ENCODE measurements around the gene THOC2. TPM values are rescaled to one million over a fixed set of nuclear protein-coding genes. Genes with fewer than 3 reads are reported as not detected.

Gene THOC2
- total and polyA plus RNA-seq, 3 donors from 2014 or later: 14.4 to 103 (median 80.5) TPM

DNA sequence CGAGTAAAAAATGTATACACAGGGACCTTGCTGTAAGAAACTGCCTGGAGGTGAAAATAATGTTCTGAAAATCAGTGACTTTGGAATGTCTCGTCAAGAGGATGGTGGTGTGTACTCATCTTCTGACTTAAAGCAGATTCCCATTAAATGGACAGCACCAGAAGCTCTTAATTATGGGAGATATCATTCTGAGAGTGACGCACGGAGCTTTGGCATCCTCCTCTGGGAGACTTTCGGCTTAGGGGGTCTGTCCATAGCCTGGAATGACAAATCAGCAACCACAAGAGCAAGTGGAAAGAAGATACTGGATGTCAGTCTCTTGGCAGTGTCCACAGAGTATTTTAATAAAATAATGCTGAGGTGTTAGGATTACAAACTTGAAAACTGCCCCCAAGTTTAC is 129.4 kb downstream of the THOC2 start:
- Histone ChIP-seq H3K4me3 (no peak overlapping the region), H3K36me3 (ENCODE audit: low read depth, missing control alignments) (no peaks in the 10 kb centered on the region), H3K4me1 (no peaks in the 10 kb centered on the region), H3K27ac (no peak overlapping the region), H3K9me3 (no peaks in the 10 kb centered on the region), H3K27me3 (no peaks in the 10 kb centered on the region)
- intact Hi-C loops (cut with DNase I; ENCODE audit: low total_unique reads): no loop called here
- no peak for DNase-seq
- TF ChIP-seq POLR2A (IDR thresholded peaks at IDR 0.05): no peak
- TF ChIP-seq, protein P1, sequence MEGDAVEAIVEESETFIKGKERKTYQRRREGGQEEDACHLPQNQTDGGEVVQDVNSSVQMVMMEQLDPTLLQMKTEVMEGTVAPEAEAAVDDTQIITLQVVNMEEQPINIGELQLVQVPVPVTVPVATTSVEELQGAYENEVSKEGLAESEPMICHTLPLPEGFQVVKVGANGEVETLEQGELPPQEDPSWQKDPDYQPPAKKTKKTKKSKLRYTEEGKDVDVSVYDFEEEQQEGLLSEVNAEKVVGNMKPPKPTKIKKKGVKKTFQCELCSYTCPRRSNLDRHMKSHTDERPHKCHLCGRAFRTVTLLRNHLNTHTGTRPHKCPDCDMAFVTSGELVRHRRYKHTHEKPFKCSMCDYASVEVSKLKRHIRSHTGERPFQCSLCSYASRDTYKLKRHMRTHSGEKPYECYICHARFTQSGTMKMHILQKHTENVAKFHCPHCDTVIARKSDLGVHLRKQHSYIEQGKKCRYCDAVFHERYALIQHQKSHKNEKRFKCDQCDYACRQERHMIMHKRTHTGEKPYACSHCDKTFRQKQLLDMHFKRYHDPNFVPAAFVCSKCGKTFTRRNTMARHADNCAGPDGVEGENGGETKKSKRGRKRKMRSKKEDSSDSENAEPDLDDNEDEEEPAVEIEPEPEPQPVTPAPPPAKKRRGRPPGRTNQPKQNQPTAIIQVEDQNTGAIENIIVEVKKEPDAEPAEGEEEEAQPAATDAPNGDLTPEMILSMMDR (IDR thresholded peaks at IDR 0.05): no peak
- WGBS, 2 donors: 91 to 95% methylated on average over 5 of the region's 5 CpGs

DNA sequence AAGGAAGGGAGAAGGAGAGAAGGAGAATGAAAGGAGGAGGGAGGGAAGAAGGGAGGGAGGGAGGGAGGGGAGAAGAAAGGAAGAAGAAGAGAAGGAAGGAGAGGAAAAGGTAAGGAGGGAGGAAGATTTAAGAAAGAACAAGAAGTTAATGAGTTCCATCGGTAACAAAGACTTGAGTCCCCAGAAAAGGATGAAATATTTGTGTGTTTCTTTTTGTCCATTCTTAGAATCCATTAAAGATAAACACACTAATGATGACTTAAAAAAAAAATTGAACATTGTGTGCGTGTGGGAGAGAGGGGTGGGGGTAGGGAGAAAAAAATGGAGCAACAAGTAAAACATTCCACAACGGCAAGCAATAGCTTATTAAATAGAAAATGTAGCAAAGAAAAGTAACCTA is 131.4 kb downstream of the THOC2 start:
- intact Hi-C loops (cut with DNase I; ENCODE audit: low total_unique reads): no loop called here
- no peaks in the 10 kb centered on the region for H3K36me3 ChIP-seq (ENCODE audit: low read depth, missing control alignments)
- WGBS, 2 donors: 55 to 65% methylated on average over 3 of the region's 3 CpGs
- H3K4me3 ChIP-seq: no peak overlapping the region
- TF ChIP-seq, protein P1 (IDR thresholded peaks at IDR 0.05): no peak
- no peak for TF ChIP-seq POLR2A (IDR thresholded peaks at IDR 0.05)
- DNase-seq: no peak
- H3K9me3 ChIP-seq: no peaks in the 10 kb centered on the region
- H3K27ac ChIP-seq: no peak overlapping the region
- no peaks in the 10 kb centered on the region for H3K4me1 ChIP-seq
- no peaks in the 10 kb centered on the region for H3K27me3 ChIP-seq

DNA sequence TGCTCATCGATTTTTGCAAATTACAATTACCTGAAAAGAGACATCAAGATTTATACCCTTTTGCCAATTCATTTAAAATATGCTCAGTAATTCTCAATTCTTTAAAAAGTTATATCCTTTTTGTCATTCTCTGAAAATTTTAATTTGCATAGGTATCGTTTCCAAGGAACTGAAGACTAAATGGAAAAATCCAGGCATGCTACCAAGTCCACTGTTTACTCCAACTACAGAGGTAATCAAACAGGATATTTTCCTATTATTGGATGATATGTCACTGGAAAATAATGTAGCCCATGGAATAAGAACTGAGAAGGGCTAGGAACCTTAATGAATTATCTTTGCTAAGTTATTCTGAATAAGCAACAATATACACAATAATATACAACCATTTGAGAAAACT is 132.7 kb downstream of the THOC2 start:
- TF ChIP-seq, protein P1 (IDR thresholded peaks at IDR 0.05): no peak
- no peak for TF ChIP-seq POLR2A (IDR thresholded peaks at IDR 0.05)
- no peak for DNase-seq
- H3K27me3 ChIP-seq: no peaks in the 10 kb centered on the region
- no peak overlapping the region for H3K27ac ChIP-seq
- WGBS, 2 donors: 80 to 89% methylated on average over 2 of the region's 2 CpGs
- H3K9me3 ChIP-seq: no peaks in the 10 kb centered on the region
- intact Hi-C loops (cut with DNase I; ENCODE audit: low total_unique reads): no loop called here
- no peaks in the 10 kb centered on the region for H3K36me3 ChIP-seq (ENCODE audit: low read depth, missing control alignments)
- H3K4me1 ChIP-seq: no peaks in the 10 kb centered on the region
- no peak overlapping the region for H3K4me3 ChIP-seq

DNA sequence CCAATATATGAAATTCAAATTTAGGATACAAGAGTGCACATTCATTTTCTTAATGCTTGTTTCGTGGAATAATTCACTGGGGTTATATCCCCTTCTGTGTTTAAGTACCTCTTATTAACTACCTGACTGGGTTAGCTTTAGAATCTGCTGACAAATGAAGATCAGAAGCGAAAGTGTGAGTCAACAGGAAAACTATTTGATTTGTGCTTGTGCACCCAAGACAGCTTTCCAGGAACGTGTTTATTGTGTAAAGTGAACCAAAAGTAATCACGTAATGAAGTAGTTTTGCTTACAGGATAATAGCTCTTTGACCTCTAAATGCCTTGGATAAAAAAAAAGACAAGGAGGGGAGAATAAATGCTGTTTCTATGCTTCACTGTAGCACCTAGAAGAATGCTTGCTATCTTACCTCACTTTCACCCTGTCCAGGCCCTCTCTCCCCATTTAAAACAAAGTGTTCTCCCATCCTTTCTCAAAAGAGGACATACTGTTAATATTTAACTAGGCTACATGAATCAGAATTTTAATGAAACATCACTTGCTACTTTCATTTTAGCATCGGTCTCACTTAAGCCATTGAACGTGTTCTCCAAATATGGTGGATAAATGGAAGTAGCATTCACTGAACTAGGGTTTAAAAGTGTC is 141.9 kb downstream of the THOC2 start:
- no peak for DNase-seq
- Histone ChIP-seq H3K4me3 (no peak overlapping the region), H3K27ac (no peak overlapping the region), H3K4me1 (no peaks in the 10 kb centered on the region), H3K9me3 (no peaks in the 10 kb centered on the region), H3K27me3 (no peaks in the 10 kb centered on the region), H3K36me3 (ENCODE audit: low read depth, missing control alignments) (no peaks in the 10 kb centered on the region)
- TF ChIP-seq POLR2A (IDR thresholded peaks at IDR 0.05): no peak
- TF ChIP-seq, protein P1 (IDR thresholded peaks at IDR 0.05): no peak
- intact Hi-C loops (cut with DNase I; ENCODE audit: low total_unique reads): no loop called here
- 40 to 53% methylated on average over 6 of the region's 6 CpGs for WGBS, 2 donors

DNA sequence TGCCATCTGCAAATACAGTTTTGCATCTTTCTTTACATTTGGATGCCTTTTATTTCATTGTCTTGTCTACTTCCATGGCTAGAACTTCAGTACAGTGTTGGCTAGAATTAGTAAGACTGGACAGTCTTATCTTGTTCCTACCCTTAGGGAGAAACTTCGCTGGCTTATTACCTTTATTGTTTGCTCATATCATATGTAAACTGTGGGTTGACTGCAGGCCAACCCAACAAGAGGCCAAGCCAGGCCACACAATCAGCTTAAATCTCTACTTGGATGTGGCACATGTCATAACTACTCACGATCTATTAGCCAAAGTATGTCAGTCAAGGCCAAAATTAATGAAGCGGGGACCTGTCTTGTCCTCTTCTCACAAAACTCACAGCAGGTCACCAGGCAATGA is 144.1 kb downstream of the THOC2 start:
- no peak for TF ChIP-seq POLR2A (IDR thresholded peaks at IDR 0.05)
- TF ChIP-seq, protein P1 (IDR thresholded peaks at IDR 0.05): no peak
- intact Hi-C loops (cut with DNase I; ENCODE audit: low total_unique reads): no loop called here

More for the DNA sequence above, 144.1 kb downstream of the THOC2 start:
- no peak for DNase-seq
- WGBS, 2 donors: 91 to 100% methylated on average over 1 to 3 of the region's 3 CpGs
- Histone ChIP-seq H3K4me1 (no peaks in the 10 kb centered on the region), H3K9me3 (no peaks in the 10 kb centered on the region), H3K36me3 (ENCODE audit: low read depth, missing control alignments) (no peaks in the 10 kb centered on the region), H3K4me3 (no peak overlapping the region), H3K27ac (no peak overlapping the region), H3K27me3 (no peaks in the 10 kb centered on the region)
